AG09309 (cell line): ENCODE results near the gene DDA1.
A peak's percentile ranks its signal among the peaks of the same experiment; 100 is the strongest.

ENCODE experiments used
- DNase-seq: peaks from one replicate; pipeline ENCODE4 v3.0.0-alpha.2; 2010; ENCODE audit warnings: low read depth
- H3K4me3 ChIP-seq: 2 replicates; pipeline ENCODE4 v1.5.1; 2011; ENCODE audit warnings: mild to moderate bottlenecking, low read depth, low read length, moderate library complexity; ENCODE audit not compliant: control insufficient read depth
- CTCF ChIP-seq: IDR thresholded peaks from 2 replicates; pipeline ENCODE4 v1.5.1; 2011; ENCODE audit warnings: mild to moderate bottlenecking, low read depth, low read length, inconsistent platforms; ENCODE audit not compliant: insufficient read depth, control insufficient read depth; ENCODE audit errors: missing control alignments

Gene DDA1

GRCh38 chr19:17279436-17279835 is 29.9 kb upstream of the DDA1 start:
- TF ChIP-seq CTCF, result no peak
- no peak for DNase-seq

GRCh38 chr19:17281391-17282304 is 27.7 kb upstream of the DDA1 start, which contains the start of gene ANKLE1:
TSS of gene ANKLE1 (plus strand) at chr19:17281901. CDS start at chr19:17281921, 20 bp downstream.
- peak within 1 kb of the TSS; percentile 31 for H3K4me3 ChIP-seq
- DNase-seq, result no peak
- no peak for TF ChIP-seq CTCF

More at GRCh38 chr19:17279436-17279835, 29.9 kb upstream of the DDA1 start:
- H3K4me3 ChIP-seq, result no peak overlapping the region

- H3K4me3 ChIP-seq, result peak overlapping the region; percentile 31
- TF ChIP-seq CTCF, result peak; percentile 91
- no peak for DNase-seq
Observed at GRCh38 chr19:17282488-17283125, 26.8 kb upstream of the DDA1 start.

GRCh38 chr19:17283504-17283996 is 25.8 kb upstream of the DDA1 start:
- no peak overlapping the region for H3K4me3 ChIP-seq
- TF ChIP-seq CTCF, result no peak
- DNase-seq, result no peak

GRCh38 chr19:17285415-17286135 is 23.8 kb upstream of the DDA1 start:
- H3K4me3 ChIP-seq, result no peak overlapping the region
- DNase-seq, result no peak
- no peak for TF ChIP-seq CTCF

GRCh38 chr19:17286263-17286662 is 23.1 kb upstream of the DDA1 start:
- no peak for TF ChIP-seq CTCF
- DNase-seq, result no peak
- H3K4me3 ChIP-seq, result no peak overlapping the region
